Measurements from ENCODE around the gene XIAP.
"Not testable (repeated sequence)": the region's sequence is repeated elsewhere in the genome, so short reads cannot be mapped to it uniquely, and the experiment has no call there.

The XIAP gene

GRCh38 chrX:123847056-123847455, 12.8 kb upstream of the XIAP start:
- no peak for DNase-seq (ENCODE audit: low read depth in 1 of 2, low spot score in 1 of 2)
- Histone ChIP-seq H3K4me3 (replicated peaks; ENCODE audit: insufficient read depth, low read length) (no peak overlapping the region), H3K27me3 (ENCODE audit: insufficient read depth, poor library complexity, severe bottlenecking) (no peaks in the 10 kb centered on the region), H3K27ac (replicated peaks) (no peak overlapping the region)
- TF ChIP-seq REST (IDR thresholded peaks at IDR 0.05; ENCODE audit: insufficient replicate concordance, low read depth) (no peak), GABPA (IDR thresholded peaks at IDR 0.05; ENCODE audit: low read depth) (no peak)

- TF ChIP-seq SPI1 (IDR thresholded peaks at IDR 0.05; ENCODE audit: borderline replicate concordance, low read depth) (no peak), CTCF (IDR thresholded peaks at IDR 0.05; ENCODE audit: insufficient read depth, low read length) (no peak), GABPA (IDR thresholded peaks at IDR 0.05; ENCODE audit: low read depth) (no peak), POLR2AphosphoS5 (IDR thresholded peaks at IDR 0.05; ENCODE audit: low read depth) (no peak), REST (IDR thresholded peaks at IDR 0.05; ENCODE audit: insufficient replicate concordance, low read depth) (no peak)
- Histone ChIP-seq H3K27me3 (ENCODE audit: insufficient read depth, poor library complexity, severe bottlenecking) (no peaks in the 10 kb centered on the region), H3K4me3 (replicated peaks; ENCODE audit: insufficient read depth, low read length) (no peak overlapping the region), H3K27ac (replicated peaks) (no peak overlapping the region)
- DNase-seq (ENCODE audit: low read depth in 1 of 2, low spot score in 1 of 2), result no peak
Observed at GRCh38 chrX:123849096-123849495, 10.8 kb upstream of the XIAP start.

- not testable (repeated sequence) for H3K27ac ChIP-seq (replicated peaks); H3K4me3 ChIP-seq (replicated peaks; ENCODE audit: insufficient read depth, low read length); H3K27me3 ChIP-seq (ENCODE audit: insufficient read depth, poor library complexity, severe bottlenecking); DNase-seq (ENCODE audit: low read depth in 1 of 2, low spot score in 1 of 2)
Observed at GRCh38 chrX:123849906-123850305, 9.9 kb upstream of the XIAP start.

- no peak for TF ChIP-seq REST (IDR thresholded peaks at IDR 0.05; ENCODE audit: insufficient replicate concordance, low read depth)
- TF ChIP-seq SPI1 (IDR thresholded peaks at IDR 0.05; ENCODE audit: borderline replicate concordance, low read depth), result no peak; the same call in 1 of the 2 replicates
- TF ChIP-seq CTCF (IDR thresholded peaks at IDR 0.05; ENCODE audit: insufficient read depth, low read length), result no peak
- no peak for TF ChIP-seq GABPA (IDR thresholded peaks at IDR 0.05; ENCODE audit: low read depth)
- no peak for TF ChIP-seq POLR2AphosphoS5 (IDR thresholded peaks at IDR 0.05; ENCODE audit: low read depth)
- no peaks in the 10 kb centered on the region for H3K27me3 ChIP-seq (ENCODE audit: insufficient read depth, poor library complexity, severe bottlenecking)
- H3K27ac ChIP-seq (replicated peaks), result no peak overlapping the region
- DNase-seq (ENCODE audit: low read depth in 1 of 2, low spot score in 1 of 2), result peak in 1 of 2 experiments; percentile 22
- H3K4me3 ChIP-seq (replicated peaks; ENCODE audit: insufficient read depth, low read length), result no peak overlapping the region
Observed at GRCh38 chrX:123851079-123851478, 8.8 kb upstream of the XIAP start.
